ENCODE data around the gene H1-8. TPM values are rescaled to one million over a fixed set of nuclear protein-coding genes. Genes with fewer than 3 reads are reported as not detected.

Gene H1-8
- total RNA-seq, 1 donor from 2014 or later, result not detected

DNA sequence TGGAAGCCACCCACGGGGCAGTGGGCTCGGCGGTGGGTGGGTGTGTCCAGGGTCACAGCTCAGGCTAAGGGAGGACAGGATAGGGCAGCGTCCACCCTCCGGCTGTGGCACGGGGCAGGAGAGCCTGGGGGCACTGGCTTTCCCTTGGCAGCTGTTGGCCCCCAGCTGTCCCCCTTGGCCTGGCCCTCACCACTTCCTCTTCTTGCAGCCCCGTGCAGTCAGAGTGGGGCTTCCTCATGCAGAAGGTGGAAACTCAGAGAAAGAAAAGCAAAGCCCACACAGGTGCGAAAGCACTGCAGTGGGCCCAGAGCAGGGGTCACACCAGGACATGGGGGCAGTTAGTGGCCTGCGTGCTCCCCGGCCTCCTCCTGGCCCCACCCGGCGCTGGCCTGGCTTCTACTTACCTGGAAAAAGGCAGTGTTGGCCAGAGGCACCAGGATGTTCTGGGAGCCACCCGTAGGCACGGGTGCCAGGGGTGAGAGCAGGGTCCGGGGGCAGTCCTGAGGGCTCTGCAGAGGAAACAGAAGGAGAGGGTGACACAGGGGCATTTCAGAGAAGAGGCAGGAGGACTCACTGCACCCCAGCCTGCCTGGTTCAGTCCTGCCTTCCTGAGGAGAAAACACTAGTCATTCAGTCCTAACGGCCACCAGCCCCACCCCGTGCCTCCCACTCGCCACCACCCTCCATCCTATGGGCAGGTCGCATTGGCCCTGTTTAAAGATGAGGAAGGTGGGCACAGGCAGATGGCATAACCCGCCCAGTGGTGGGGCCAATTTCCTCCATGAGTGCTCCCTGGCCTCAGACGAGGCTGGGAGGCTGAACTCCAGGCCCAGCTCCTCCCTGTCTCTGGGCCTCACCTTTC, 35.2 kb downstream of the H1-8 start:
- DNase-seq (ENCODE audit: low read depth) (no peak), FAIRE-seq (no peak)
- no peaks in the 10 kb centered on the region for H3K36me3 ChIP-seq (ENCODE audit: control insufficient read depth, insufficient read depth, low read length)

DNA sequence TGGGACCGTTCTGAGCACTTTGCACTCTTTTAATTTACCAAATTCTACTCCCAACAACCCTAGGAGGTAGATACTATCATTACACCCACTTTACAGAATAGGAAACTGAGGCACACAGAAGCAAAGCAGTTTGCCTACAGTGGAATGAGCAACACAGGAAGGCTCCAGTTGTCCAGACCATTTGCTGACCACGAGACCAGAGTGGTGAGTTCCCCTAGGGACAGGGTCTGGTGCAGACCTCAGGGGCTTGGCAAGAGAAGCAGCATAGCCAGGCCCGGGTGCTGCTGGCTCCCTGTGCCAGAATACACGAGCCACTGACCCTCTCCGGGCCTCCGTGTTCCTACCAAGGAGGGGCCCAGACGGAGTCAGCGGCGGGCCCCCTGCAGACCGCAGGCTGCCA, 37.0 kb downstream of the H1-8 start:
- TF ChIP-seq, protein P1, sequence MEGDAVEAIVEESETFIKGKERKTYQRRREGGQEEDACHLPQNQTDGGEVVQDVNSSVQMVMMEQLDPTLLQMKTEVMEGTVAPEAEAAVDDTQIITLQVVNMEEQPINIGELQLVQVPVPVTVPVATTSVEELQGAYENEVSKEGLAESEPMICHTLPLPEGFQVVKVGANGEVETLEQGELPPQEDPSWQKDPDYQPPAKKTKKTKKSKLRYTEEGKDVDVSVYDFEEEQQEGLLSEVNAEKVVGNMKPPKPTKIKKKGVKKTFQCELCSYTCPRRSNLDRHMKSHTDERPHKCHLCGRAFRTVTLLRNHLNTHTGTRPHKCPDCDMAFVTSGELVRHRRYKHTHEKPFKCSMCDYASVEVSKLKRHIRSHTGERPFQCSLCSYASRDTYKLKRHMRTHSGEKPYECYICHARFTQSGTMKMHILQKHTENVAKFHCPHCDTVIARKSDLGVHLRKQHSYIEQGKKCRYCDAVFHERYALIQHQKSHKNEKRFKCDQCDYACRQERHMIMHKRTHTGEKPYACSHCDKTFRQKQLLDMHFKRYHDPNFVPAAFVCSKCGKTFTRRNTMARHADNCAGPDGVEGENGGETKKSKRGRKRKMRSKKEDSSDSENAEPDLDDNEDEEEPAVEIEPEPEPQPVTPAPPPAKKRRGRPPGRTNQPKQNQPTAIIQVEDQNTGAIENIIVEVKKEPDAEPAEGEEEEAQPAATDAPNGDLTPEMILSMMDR (IDR thresholded peaks at IDR 0.05; ENCODE audit: insufficient read depth, low read length, severe bottlenecking), result no peak
- H3K4me3 ChIP-seq (ENCODE audit: low read depth, low read length), result no peak overlapping the region
- DNase-seq (ENCODE audit: low read depth) (no peak), FAIRE-seq (no peak)
- peaks cover 2% of the 10 kb centered on the region for H3K27me3 ChIP-seq (ENCODE audit: control insufficient read depth, insufficient read depth, low read length)
- no peaks in the 10 kb centered on the region for H3K36me3 ChIP-seq (ENCODE audit: control insufficient read depth, insufficient read depth, low read length)

More for the DNA sequence above, 35.2 kb downstream of the H1-8 start:
- Histone ChIP-seq H3K4me3 (ENCODE audit: low read depth, low read length) (no peak overlapping the region), H3K27me3 (ENCODE audit: control insufficient read depth, insufficient read depth, low read length) (peaks cover 2% of the 10 kb centered on the region)
- TF ChIP-seq, protein P1 (IDR thresholded peaks at IDR 0.05; ENCODE audit: insufficient read depth, low read length, severe bottlenecking), result no peak

DNA sequence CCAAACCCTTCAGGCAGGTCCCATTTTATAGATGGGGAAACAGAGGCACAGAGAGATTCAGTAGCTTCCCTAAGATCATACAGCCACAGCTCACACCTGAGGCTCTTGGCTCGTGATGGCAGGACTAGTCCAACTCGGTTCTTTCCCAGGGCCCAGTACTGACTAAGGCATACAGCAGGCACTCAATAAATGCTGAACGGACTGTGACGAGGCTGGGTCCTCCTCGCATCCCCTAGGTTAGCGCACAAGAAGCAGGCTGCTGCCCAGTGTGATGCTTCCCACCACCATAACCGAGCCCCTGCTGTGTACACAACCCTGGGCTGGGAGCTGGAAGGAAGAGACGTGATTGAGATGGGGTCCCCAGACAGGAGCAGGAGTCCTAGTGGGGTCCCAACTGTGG, 38.6 kb downstream of the H1-8 start:
- no peak overlapping the region for H3K4me3 ChIP-seq (ENCODE audit: low read depth, low read length)
- no peaks in the 10 kb centered on the region for H3K36me3 ChIP-seq (ENCODE audit: control insufficient read depth, insufficient read depth, low read length)
- H3K27me3 ChIP-seq (ENCODE audit: control insufficient read depth, insufficient read depth, low read length), result no peaks in the 10 kb centered on the region
- TF ChIP-seq, protein P1 (IDR thresholded peaks at IDR 0.05; ENCODE audit: insufficient read depth, low read length, severe bottlenecking), result no peak
- FAIRE-seq, result no peak
- DNase-seq (ENCODE audit: low read depth), result no peak

DNA sequence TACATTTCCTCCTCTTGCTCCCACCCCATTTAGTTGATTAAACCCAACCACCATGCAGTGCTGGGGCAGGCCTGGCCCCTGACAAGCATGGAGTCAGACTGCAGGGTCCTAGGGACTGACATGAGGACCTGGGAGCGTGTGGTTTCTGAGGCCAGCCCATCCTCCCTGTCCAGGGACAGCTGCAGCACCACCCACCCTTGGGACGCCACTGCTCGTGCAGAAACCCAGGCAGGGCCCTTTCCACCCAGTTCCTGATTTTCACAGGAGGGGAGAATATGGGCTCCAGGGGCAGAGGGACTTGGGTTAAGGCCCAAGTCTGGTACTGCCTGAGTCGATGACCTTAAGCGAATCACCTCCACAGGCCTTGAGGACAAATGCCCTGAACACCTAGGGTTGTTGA, 39.8 kb downstream of the H1-8 start:
- no peak for DNase-seq (ENCODE audit: low read depth)
- no peaks in the 10 kb centered on the region for H3K27me3 ChIP-seq (ENCODE audit: control insufficient read depth, insufficient read depth, low read length)
- H3K36me3 ChIP-seq (ENCODE audit: control insufficient read depth, insufficient read depth, low read length), result no peaks in the 10 kb centered on the region
- FAIRE-seq, result peak; percentile 47
- H3K4me3 ChIP-seq (ENCODE audit: low read depth, low read length), result no peak overlapping the region
- TF ChIP-seq, protein P1 (IDR thresholded peaks at IDR 0.05; ENCODE audit: insufficient read depth, low read length, severe bottlenecking), result no peak

DNA sequence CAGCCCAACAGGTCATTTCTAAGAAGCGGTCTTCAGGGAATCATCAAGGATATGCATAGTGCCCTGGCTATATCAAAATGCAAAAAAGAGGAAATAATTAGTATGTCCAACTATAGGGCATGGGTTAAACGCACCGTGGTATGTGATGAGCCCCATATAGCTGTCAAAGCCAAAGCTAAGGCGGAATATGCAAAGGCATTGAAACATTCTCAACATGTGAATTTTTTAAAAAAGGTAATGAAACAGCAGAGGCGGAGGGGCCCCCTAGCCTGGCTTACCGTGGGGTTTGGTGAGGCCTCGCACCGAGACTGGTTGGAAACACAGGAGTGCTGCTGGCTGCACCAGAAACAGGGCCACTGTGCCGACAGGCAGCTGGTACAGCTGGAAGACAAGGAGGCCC, 40.3 kb downstream of the H1-8 start:
- Histone ChIP-seq H3K36me3 (ENCODE audit: control insufficient read depth, insufficient read depth, low read length) (no peaks in the 10 kb centered on the region), H3K27me3 (ENCODE audit: control insufficient read depth, insufficient read depth, low read length) (no peaks in the 10 kb centered on the region), H3K4me3 (ENCODE audit: low read depth, low read length) (no peak overlapping the region)
- TF ChIP-seq, protein P1 (IDR thresholded peaks at IDR 0.05; ENCODE audit: insufficient read depth, low read length, severe bottlenecking), result no peak
- DNase-seq (ENCODE audit: low read depth), result no peak
- FAIRE-seq, result no peak

Data from bronchial epithelial cell (primary cell).